SKM-1 (cell line): ENCODE measurements around the gene MIS18A.
"Not testable (repeated sequence)": the region's sequence is repeated elsewhere in the genome, so short reads cannot be mapped to it uniquely, and the experiment has no call there.

Experiments used
- DNase-seq: peaks from one replicate; lab custom pipeline; 2025; ENCODE audit not compliant: unreplicated experiment; lab: John Stamatoyannopoulos, UW

MIS18A gene

GRCh38 chr21:32278518-32279376, at the start of gene MIS18A:
Gene MIS18A, minus strand, starts transcription at chr21:32279049. Its CDS starts 35 bp downstream, at chr21:32279014.
- peak; percentile 84 for DNase-seq

- no peak for DNase-seq
Measured at GRCh38 chr21:32328595-32328994, 49.7 kb upstream of the MIS18A start.

- DNase-seq = no peak
Measured at GRCh38 chr21:32325706-32326105, 46.9 kb upstream of the MIS18A start.

- DNase-seq = no peak
Measured at GRCh38 chr21:32322676-32323075, 43.8 kb upstream of the MIS18A start.

GRCh38 chr21:32322103-32322502, 43.3 kb upstream of the MIS18A start:
- no peak for DNase-seq

GRCh38 chr21:32321480-32321879, 42.6 kb upstream of the MIS18A start:
- no peak for DNase-seq

- no peak for DNase-seq
Measured at GRCh38 chr21:32320726-32321125, 41.9 kb upstream of the MIS18A start.

GRCh38 chr21:32320059-32320458, 41.2 kb upstream of the MIS18A start:
- DNase-seq = no peak

- no peak for DNase-seq
Measured at GRCh38 chr21:32319012-32319411, 40.2 kb upstream of the MIS18A start.

- no peak for DNase-seq
Measured at GRCh38 chr21:32317726-32318125, 38.9 kb upstream of the MIS18A start.

GRCh38 chr21:32316361-32317215, 37.7 kb upstream of the MIS18A start:
- DNase-seq = no peak

GRCh38 chr21:32315511-32316281, 36.8 kb upstream of the MIS18A start:
- no peak for DNase-seq

- no peak for DNase-seq
Measured at GRCh38 chr21:32314806-32315205, 36.0 kb upstream of the MIS18A start.

GRCh38 chr21:32312976-32313375, 34.1 kb upstream of the MIS18A start:
- no peak for DNase-seq

GRCh38 chr21:32312326-32312725, 33.5 kb upstream of the MIS18A start:
- no peak for DNase-seq

- DNase-seq = no peak
Measured at GRCh38 chr21:32311621-32312020, 32.8 kb upstream of the MIS18A start.

GRCh38 chr21:32310976-32311375, 32.1 kb upstream of the MIS18A start:
- not testable (repeated sequence) for DNase-seq

- DNase-seq = no peak
Measured at GRCh38 chr21:32309906-32310460, 31.1 kb upstream of the MIS18A start.

- DNase-seq = no peak
Measured at GRCh38 chr21:32308696-32309095, 29.8 kb upstream of the MIS18A start.

- no peak for DNase-seq
Measured at GRCh38 chr21:32307706-32308105, 28.9 kb upstream of the MIS18A start.
